ENCODE measurements around the gene TSEN15.

Gene TSEN15

DNA sequence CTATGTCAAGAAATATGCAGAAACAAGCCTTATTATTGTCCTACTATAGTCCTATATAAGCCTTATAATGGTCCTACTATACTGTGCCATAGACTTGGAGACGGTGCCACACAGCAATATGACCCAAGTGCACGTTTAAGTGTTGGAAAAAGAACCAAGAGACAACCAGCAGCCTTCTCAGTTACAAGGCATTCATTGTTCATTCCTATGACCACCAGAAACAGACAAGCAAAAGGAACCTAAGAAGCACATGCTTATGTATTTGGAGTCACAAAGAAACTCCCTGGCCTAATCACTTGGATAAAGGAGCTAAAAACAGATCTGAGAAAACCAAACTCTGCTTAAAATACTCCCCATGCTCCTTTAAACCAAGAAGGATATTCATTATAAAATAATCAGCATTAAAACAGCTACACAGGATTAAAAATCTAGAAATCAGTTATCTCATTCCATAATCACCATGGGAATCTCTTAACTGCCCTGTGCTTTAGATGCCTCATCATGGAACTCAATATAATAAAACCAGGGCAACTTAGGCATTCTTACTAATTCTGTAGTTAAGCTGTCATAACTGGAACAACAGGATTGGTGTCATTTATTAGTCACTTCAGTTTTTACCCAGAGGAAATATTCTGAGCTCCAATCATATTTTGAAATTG, 21.0 kb upstream of the TSEN15 start:
- DNase-seq (ENCODE audit: low spot score): no peak
- TF ChIP-seq CTCF (IDR thresholded peaks at IDR 0.05; ENCODE audit: extremely low read depth, missing control alignments): no peak

DNA sequence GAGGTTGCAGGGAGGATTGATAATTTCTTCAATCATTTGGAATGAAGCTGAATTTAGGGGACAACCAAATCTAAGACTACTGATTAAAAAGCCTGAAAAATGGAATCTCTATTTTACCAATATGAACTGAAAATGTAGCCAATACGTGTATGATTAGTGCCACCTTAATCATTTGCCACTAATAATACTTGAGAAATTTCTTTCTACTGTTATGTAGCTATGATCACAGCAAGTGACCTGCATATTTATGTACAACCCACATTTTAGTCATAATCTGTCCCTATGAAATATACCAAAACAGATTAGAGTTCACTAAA, 20.5 kb upstream of the TSEN15 start:
- no peak for TF ChIP-seq CTCF (IDR thresholded peaks at IDR 0.05; ENCODE audit: extremely low read depth, missing control alignments)
- DNase-seq (ENCODE audit: low spot score): no peak

DNA sequence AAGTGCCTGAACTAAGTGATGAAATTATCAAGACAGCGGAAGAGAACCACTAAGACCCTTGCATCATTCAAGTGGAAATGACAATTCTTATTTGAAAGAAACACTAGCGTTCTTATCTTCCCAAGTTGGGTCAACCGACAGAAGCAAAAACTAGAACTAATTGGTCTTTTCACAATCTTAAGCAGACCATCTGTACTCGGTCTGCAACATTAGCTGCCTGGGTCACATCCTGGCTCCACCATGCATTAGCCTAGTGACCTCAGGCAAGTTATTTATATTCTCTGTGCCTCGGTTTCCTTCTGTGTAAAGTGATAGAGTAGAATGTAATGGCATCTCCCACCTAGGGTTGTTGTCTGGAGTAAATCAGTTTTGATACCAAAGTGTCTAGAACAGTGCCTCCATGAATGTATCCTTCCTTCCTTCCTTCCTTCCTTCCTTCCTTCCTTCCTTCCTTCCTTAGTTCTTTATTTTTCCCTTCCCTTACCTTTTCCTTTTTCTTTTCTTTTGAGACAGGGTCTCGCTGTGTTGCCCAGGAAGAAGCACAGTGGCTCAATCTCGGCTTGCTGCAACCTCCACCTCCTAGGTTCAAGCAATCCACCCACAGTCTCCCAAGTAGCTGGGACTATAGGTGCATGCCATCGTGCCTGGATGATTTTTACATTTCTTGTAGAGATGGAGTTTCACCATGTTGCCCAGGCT, 20.0 kb upstream of the TSEN15 start:
- TF ChIP-seq CTCF (IDR thresholded peaks at IDR 0.05; ENCODE audit: extremely low read depth, missing control alignments): no peak
- DNase-seq (ENCODE audit: low spot score): no peak

GRCh38 chr1:184032306-184032929, 19.1 kb upstream of the TSEN15 start:
- TF ChIP-seq CTCF (IDR thresholded peaks at IDR 0.05; ENCODE audit: extremely low read depth, missing control alignments): no peak
- no peak for DNase-seq (ENCODE audit: low spot score)

DNA sequence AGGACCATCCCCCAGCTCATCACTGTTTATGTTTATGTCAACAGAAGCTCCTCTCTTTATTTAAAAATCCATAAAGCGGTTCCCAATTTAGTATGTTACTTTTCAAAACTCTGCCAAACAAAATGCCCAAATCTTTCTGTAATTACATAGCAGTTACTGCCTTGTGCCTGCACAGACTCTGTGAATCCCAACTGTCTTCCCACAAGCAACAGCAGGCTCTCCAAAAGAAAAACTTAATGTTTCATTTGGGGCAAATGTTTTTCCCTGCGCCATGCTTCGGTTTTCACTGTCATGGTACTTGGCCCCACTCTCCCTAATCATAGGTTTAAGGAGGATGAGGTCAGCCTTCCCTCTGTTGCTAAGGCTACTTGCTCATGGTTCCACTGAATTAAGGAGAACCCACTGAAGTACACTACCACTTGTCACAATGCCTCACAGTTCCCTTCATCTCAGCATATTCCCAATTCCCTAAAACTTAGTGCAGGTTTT, 18.6 kb upstream of the TSEN15 start:
- no peak for DNase-seq (ENCODE audit: low spot score)
- TF ChIP-seq CTCF (IDR thresholded peaks at IDR 0.05; ENCODE audit: extremely low read depth, missing control alignments): no peak

DNA sequence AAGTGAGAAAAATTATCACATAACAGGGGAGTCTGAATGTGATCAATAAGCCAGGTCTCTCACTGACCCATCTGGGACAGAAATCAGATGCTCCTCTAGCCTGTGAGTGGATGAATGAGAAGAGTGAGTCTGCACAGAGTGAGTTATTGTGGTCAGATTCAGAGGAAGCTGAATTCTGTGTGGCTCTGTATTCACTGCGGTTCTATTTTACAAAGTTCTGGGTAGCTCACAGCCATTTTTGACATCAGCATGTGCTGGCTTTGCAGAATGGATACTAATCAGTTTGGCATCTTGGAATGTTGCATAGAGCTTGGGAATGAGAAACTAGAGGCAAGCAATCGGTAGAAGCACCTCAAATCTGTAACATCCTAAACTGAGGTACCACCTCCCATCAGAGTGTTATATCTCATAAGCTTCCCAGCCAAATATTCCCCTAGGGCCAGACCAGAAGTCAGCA, 17.8 kb upstream of the TSEN15 start:
- TF ChIP-seq CTCF (IDR thresholded peaks at IDR 0.05; ENCODE audit: extremely low read depth, missing control alignments): no peak
- DNase-seq (ENCODE audit: low spot score): no peak

GRCh38 chr1:184034761-184035379, 16.7 kb upstream of the TSEN15 start:
- no peak for DNase-seq (ENCODE audit: low spot score)
- no peak for TF ChIP-seq CTCF (IDR thresholded peaks at IDR 0.05; ENCODE audit: extremely low read depth, missing control alignments)

All from GM20000 (cell line).